Gastrocnemius medialis (tissue), 4 donors: ENCODE data around the gene CTU1.

Source experiments
- CTCF ChIP-seq, 5 experiments: fragments of 450-650 bp in 3 of 5; fragments of 200-600 bp in 2 of 5; sonication (generic) in 2 of 5; IDR thresholded peaks in 4 of 5; conservative IDR thresholded peaks in 1 of 5; 1 replicate in 4 of 5; 2 replicates in 1 of 5; pipeline ENCODE4 v1.5.1; 2016 to 2019; ENCODE audit warnings: antibody characterized with exemption in 5 of 5, mild to moderate bottlenecking in 3 of 5, moderate library complexity in 3 of 5
- POLR2A ChIP-seq, 2 donors: fragments of 450-650 bp; IDR thresholded peaks; one replicate each; pipeline ENCODE4 v1.6.1; 2017; ENCODE audit warnings: antibody characterized with exemption in 2 of 2, mild to moderate bottlenecking in 2 of 2, moderate library complexity in 2 of 2

DNA sequence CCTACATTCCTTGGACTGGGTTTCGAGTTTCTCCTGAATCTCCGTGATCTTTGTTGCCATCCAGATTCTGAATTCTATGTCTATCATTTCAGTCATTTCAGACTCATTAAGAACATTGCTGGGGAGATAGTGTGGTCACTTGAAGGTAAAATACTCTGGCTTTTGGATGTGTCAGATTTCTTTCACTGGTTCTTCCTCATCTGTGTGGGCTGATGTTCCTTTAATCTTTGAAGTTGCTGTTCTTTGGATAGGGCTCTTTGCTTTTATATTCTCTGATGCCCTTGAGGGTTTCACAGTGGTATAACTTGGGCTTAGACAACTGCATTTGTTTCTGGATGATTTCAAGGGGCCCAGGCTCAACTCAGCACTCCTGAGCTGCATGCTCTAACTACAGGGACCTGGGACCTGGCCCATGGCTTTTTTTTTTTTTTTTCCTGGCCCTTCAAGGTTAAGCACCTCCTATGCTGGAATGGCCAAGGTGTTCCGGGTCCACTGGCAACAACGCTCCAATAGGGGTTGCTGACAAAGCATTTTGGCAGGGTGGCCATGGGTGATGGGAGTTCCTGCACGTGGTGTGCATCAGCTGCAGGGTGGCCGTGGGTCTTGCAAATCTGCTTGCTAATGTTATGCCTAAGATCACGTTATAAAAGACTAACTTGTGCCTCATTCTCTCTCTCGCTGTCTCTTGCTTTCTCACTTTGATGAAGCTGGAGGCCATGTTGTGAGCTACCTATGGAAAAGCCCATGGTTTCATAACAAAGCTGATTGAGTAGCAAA, 28.0 kb upstream of the CTU1 start:
- TF ChIP-seq POLR2A (IDR thresholded peaks at IDR 0.05) (no peak), CTCF (IDR thresholded peaks at IDR 0.05 in 4 of 5, conservative IDR thresholded peaks at IDR 0.05 in 1 of 5) (no peak)
